K562 (cell line): ENCODE data around the gene SDE2. TPM values are rescaled to one million over a fixed set of nuclear protein-coding genes. Genes with fewer than 3 reads are reported as not detected.
A peak's percentile ranks its signal among the peaks of the same experiment; 100 is the strongest.

ENCODE experiments used
- DDX20 ChIP-seq: fragments of 450-650 bp; IDR thresholded peaks from 2 replicates; pipeline ENCODE4 v1.6.1; 2016; ENCODE audit warnings: missing genetic modification characterization, low read depth, mild to moderate bottlenecking, missing compliant biosample characterization, moderate library complexity
- ESRRA ChIP-seq: fragments of 450-650 bp; IDR thresholded peaks from 2 replicates; pipeline ENCODE4 v1.6.1; 2014; ENCODE audit warnings: low read depth, mild to moderate bottlenecking, moderate library complexity, borderline replicate concordance
- FOXJ2 ChIP-seq: fragments of 200-800 bp; sonication (Bioruptor generic); IDR thresholded peaks from 2 replicates; pipeline ENCODE4 v1.6.1; 2016; ENCODE audit warnings: missing genetic modification characterization, missing compliant biosample characterization
- KAT8 ChIP-seq: fragments of 450-650 bp; IDR thresholded peaks from 2 replicates; pipeline ENCODE4 v1.6.1; 2016; ENCODE audit warnings: low read depth, mild to moderate bottlenecking
- KLF6 ChIP-seq: fragments of 250-450 bp; sonication (Bioruptor Pico); IDR thresholded peaks from 2 replicates; pipeline ENCODE4 v1.4.0; 2020; ENCODE audit warnings: mild to moderate bottlenecking, moderate library complexity, borderline replicate concordance
- MBD2 ChIP-seq: sonication (generic); IDR thresholded peaks from 2 replicates; pipeline ENCODE4 v1.6.1; 2016; ENCODE audit warnings: low read depth, borderline replicate concordance
- MTA3 ChIP-seq: fragments of 450-650 bp; formaldehyde crosslinking; IDR thresholded peaks from 2 replicates; pipeline ENCODE4 v1.6.1; 2017; ENCODE audit warnings: mild to moderate bottlenecking, borderline replicate concordance
- NCOA4 ChIP-seq: fragments of 450-650 bp; IDR thresholded peaks from 2 replicates; pipeline ENCODE4 v1.6.1; 2018; ENCODE audit warnings: mild to moderate bottlenecking; ENCODE audit not compliant: partially characterized antibody
- PCBP2 ChIP-seq: fragments of 200-400 bp; formaldehyde crosslinking; IDR thresholded peaks from 2 replicates; pipeline ENCODE4 v1.6.1; 2018; ENCODE audit warnings: low read length, low read depth, mild to moderate bottlenecking, moderate library complexity; ENCODE audit not compliant: poor library complexity, severe bottlenecking
- RFX5 ChIP-seq: IDR thresholded peaks from 2 replicates; pipeline ENCODE4 v1.6.1; 2011; ENCODE audit warnings: low read depth, mild to moderate bottlenecking, improper control_type of control experiment, low read length
- TCF7 ChIP-seq: sonication (generic); IDR thresholded peaks from 2 replicates; pipeline ENCODE4 v1.6.1; 2016; ENCODE audit warnings: antibody characterized with exemption, borderline replicate concordance
- ZC3H8 ChIP-seq: fragments of 450-650 bp; IDR thresholded peaks from 2 replicates; pipeline ENCODE4 v1.6.1; 2017
- ZNF121 ChIP-seq: sonication (generic); formaldehyde crosslinking; conservative IDR thresholded peaks from 2 replicates; pipeline ENCODE4 v1.8.0; 2022; ENCODE audit warnings: missing genetic modification reagents
- polyA plus RNA-seq, 8 experiments: library from polyadenylated mRNA; depleted of rRNA in 4 of 8; stranded (reverse) in 5 of 8; unstranded in 3 of 8; fragments of >200 nt; fragmentation: Nextera tagmentation in 2 of 8; fragmentation: Illumina TruSeq in 1 of 8; extraction: Ambion mirVana in 2 of 8; extraction: Trizol in 1 of 8; gene quantifications; 2 replicates each; pipeline versions ENCODE4 v1.2.1 to v1.2.3, GENCODE V29; 2011 to 2014; ENCODE audit warnings: inconsistent platforms in 1 of 8, missing spikeins in 1 of 8
- total RNA-seq, 7 experiments: library from RNA; depleted of rRNA in 6 of 7; stranded (reverse); fragments of >200 nt in 6 of 7; fragmentation: Illumina TruSeq in 2 of 7; extraction: Trizol in 2 of 7; gene quantifications; 2 replicates each; pipeline versions ENCODE4 v1.2.1 to v1.2.3, GENCODE V29; 2011 to 2021; ENCODE audit warnings: low replicate concordance in 1 of 7
- TF ChIP-seq, protein P1 (sequence below): fragments of 450-650 bp; formaldehyde crosslinking; IDR thresholded peaks from 2 replicates; pipeline ENCODE4 v1.4.0; 2020; ENCODE audit warnings: mild to moderate bottlenecking, moderate library complexity
- TF ChIP-seq, protein P2 (sequence below), 2 experiments: fragments of 450-650 bp; IDR thresholded peaks; 2 replicates each; pipeline ENCODE4 v1.6.1; 2018; ENCODE audit warnings: mild to moderate bottlenecking in 2 of 2, low read depth in 1 of 2; ENCODE audit not compliant: partially characterized antibody in 2 of 2
- TF ChIP-seq, protein P3 (sequence below): sonication (generic); formaldehyde crosslinking; IDR thresholded peaks from 2 replicates; pipeline ENCODE4 v1.8.0; 2023; ENCODE audit warnings: missing genetic modification reagents, mild to moderate bottlenecking, borderline replicate concordance

Gene SDE2
- total and polyA plus RNA-seq, 9 of the 15 experiments (the other 6 are each of a cell fraction or from before 2014, with no cell fraction given) = 14.3 to 62.3 (median 46.0) TPM

DNA sequence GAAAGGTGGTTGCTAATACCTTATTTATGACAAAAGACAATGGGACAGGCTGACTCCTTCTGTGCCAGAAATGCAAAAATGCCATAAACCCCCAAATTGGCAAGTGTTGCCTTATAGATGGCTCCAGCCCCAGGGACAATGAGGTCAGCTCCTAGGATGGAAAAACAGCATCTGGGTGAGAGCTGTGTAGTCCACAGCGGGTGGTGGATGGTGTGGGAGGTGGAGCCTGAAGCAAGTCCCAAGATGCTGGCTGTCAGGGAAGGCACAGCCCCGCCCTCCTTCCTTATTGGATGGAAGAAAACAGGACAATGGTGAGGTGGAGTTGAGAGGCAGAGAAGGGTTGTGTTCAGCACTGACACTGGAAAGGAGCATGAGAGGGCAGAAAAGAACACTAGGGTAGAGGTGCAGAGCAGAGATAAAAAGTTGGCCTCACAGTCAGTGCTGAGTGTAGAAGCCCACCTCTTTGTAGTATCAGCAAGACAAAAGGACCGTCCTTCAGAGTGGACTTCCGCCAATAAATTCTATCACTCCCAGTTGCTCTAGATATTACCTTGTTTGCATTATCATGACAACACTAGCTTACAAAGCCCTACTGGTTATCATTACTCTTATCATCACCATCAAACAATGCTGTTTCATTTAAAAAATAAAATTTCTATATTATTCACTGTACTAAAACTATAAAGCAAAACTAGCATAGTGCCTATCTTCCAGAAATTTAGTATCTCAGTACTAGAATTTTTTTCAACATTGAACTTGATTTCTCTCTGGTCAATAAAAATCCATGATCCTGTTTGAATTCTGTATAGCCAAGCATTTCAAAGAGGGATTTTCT, 3.7 kb upstream of the SDE2 start (continued):
- TF ChIP-seq, protein P1, sequence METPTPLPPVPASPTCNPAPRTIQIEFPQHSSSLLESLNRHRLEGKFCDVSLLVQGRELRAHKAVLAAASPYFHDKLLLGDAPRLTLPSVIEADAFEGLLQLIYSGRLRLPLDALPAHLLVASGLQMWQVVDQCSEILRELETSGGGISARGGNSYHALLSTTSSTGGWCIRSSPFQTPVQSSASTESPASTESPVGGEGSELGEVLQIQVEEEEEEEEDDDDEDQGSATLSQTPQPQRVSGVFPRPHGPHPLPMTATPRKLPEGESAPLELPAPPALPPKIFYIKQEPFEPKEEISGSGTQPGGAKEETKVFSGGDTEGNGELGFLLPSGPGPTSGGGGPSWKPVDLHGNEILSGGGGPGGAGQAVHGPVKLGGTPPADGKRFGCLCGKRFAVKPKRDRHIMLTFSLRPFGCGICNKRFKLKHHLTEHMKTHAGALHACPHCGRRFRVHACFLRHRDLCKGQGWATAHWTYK = no peak
- no peak for TF ChIP-seq TCF7
- TF ChIP-seq, protein P2, sequence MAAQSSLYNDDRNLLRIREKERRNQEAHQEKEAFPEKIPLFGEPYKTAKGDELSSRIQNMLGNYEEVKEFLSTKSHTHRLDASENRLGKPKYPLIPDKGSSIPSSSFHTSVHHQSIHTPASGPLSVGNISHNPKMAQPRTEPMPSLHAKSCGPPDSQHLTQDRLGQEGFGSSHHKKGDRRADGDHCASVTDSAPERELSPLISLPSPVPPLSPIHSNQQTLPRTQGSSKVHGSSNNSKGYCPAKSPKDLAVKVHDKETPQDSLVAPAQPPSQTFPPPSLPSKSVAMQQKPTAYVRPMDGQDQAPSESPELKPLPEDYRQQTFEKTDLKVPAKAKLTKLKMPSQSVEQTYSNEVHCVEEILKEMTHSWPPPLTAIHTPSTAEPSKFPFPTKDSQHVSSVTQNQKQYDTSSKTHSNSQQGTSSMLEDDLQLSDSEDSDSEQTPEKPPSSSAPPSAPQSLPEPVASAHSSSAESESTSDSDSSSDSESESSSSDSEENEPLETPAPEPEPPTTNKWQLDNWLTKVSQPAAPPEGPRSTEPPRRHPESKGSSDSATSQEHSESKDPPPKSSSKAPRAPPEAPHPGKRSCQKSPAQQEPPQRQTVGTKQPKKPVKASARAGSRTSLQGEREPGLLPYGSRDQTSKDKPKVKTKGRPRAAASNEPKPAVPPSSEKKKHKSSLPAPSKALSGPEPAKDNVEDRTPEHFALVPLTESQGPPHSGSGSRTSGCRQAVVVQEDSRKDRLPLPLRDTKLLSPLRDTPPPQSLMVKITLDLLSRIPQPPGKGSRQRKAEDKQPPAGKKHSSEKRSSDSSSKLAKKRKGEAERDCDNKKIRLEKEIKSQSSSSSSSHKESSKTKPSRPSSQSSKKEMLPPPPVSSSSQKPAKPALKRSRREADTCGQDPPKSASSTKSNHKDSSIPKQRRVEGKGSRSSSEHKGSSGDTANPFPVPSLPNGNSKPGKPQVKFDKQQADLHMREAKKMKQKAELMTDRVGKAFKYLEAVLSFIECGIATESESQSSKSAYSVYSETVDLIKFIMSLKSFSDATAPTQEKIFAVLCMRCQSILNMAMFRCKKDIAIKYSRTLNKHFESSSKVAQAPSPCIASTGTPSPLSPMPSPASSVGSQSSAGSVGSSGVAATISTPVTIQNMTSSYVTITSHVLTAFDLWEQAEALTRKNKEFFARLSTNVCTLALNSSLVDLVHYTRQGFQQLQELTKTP (IDR thresholded peaks at IDR 0.05; ENCODE audit: low read depth in 1 of 2, partially characterized antibody in 2 of 2) = peak in 1 of 2 experiments; percentile 46
- no peak for TF ChIP-seq ESRRA
- peak; percentile 54; the same call in 1 of the 2 replicates for TF ChIP-seq MBD2
- TF ChIP-seq ZNF121 (CRISPR knock-in tag) = no peak
- no peak for TF ChIP-seq NCOA4
- TF ChIP-seq KLF6 = peak; percentile 35; the same call in 1 of the 2 replicates
- 0 out of 2 replicates have a peak, but pooled peaks have one; percentile 50 for TF ChIP-seq ZC3H8
- TF ChIP-seq DDX20 = no peak
- peak; percentile 80 for TF ChIP-seq MTA3
- no peak for TF ChIP-seq RFX5
- no peak for TF ChIP-seq KAT8
- no peak for TF ChIP-seq PCBP2
- TF ChIP-seq, protein P3, sequence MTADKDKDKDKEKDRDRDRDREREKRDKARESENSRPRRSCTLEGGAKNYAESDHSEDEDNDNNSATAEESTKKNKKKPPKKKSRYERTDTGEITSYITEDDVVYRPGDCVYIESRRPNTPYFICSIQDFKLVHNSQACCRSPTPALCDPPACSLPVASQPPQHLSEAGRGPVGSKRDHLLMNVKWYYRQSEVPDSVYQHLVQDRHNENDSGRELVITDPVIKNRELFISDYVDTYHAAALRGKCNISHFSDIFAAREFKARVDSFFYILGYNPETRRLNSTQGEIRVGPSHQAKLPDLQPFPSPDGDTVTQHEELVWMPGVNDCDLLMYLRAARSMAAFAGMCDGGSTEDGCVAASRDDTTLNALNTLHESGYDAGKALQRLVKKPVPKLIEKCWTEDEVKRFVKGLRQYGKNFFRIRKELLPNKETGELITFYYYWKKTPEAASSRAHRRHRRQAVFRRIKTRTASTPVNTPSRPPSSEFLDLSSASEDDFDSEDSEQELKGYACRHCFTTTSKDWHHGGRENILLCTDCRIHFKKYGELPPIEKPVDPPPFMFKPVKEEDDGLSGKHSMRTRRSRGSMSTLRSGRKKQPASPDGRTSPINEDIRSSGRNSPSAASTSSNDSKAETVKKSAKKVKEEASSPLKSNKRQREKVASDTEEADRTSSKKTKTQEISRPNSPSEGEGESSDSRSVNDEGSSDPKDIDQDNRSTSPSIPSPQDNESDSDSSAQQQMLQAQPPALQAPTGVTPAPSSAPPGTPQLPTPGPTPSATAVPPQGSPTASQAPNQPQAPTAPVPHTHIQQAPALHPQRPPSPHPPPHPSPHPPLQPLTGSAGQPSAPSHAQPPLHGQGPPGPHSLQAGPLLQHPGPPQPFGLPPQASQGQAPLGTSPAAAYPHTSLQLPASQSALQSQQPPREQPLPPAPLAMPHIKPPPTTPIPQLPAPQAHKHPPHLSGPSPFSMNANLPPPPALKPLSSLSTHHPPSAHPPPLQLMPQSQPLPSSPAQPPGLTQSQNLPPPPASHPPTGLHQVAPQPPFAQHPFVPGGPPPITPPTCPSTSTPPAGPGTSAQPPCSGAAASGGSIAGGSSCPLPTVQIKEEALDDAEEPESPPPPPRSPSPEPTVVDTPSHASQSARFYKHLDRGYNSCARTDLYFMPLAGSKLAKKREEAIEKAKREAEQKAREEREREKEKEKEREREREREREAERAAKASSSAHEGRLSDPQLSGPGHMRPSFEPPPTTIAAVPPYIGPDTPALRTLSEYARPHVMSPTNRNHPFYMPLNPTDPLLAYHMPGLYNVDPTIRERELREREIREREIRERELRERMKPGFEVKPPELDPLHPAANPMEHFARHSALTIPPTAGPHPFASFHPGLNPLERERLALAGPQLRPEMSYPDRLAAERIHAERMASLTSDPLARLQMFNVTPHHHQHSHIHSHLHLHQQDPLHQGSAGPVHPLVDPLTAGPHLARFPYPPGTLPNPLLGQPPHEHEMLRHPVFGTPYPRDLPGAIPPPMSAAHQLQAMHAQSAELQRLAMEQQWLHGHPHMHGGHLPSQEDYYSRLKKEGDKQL (CRISPR knock-in tag) = no peak
- 0 out of 2 replicates have a peak, but pooled peaks have one; percentile 12 for TF ChIP-seq FOXJ2
